GM12878 (cell line): ENCODE results near the gene HAUS7. TPM values are rescaled to one million over a fixed set of nuclear protein-coding genes. Genes with fewer than 3 reads are reported as not detected.

Experiments
- ATAC-seq: fragments of 200-7000 bp; cut with Tn5 transposase; 3 replicates; pipeline ENCODE4 v1.9.1; 2020; ENCODE audit warnings: mild to moderate bottlenecking, moderate library complexity
- BruUV-seq: library from RNA; stranded (reverse); fragments of 400-500 nt; replicated peaks from 2 replicates; lab custom pipeline; 2021; lab: Mats Ljungman, UMichigan
- CTCF ChIA-PET: fragments of 300-600 bp; sonication (Branson Sonifier 250); formaldehyde crosslinking; extraction: SDS; loops from one replicate; lab custom pipeline; 2021; ENCODE audit warnings: inconsistent platforms; lab: Yijun Ruan, JAX
- POLR2A ChIA-PET: fragments of 350-600 bp; formaldehyde crosslinking; extraction: SDS; loops from one replicate; lab custom pipeline; 2021; ENCODE audit warnings: inconsistent platforms; lab: Charles Lee
- RAD21 ChIA-PET: fragments of 300-600 bp; sonication (Branson Sonifier 250); formaldehyde crosslinking; loops from one replicate; lab custom pipeline; 2023; ENCODE audit warnings: antibody characterized with exemption; ENCODE audit not compliant: unreplicated experiment; lab: Charles Lee
- SMC1A ChIA-PET: fragments of 300-600 bp; sonication (Branson Sonifier 250); formaldehyde crosslinking; loops from one replicate; lab custom pipeline; 2023; ENCODE audit not compliant: unreplicated experiment, uncharacterized antibody; lab: Charles Lee
- DNase-seq: peaks from one replicate; pipeline ENCODE4 v3.0.0-alpha.2; 2011; ENCODE audit warnings: low read depth, low spot score
- FAIRE-seq: peaks from 3 replicates; lab custom pipeline; 2011; peaks lifted over from hg19 to GRCh38; lab: Jason Lieb, UNC
- H2AFZ ChIP-seq: 2 replicates; pipeline ENCODE4 v1.6.0; 2011; ENCODE audit warnings: low read depth, low read length, control low read depth; ENCODE audit not compliant: control insufficient read depth
- H3K27ac ChIP-seq: 2 replicates; pipeline ENCODE4 v1.5.1; 2011; ENCODE audit warnings: control low read depth; ENCODE audit not compliant: control insufficient read depth, insufficient read depth
- H3K27me3 ChIP-seq, 2 experiments: replicated peaks in 1 of 2; 2 replicates each; pipeline versions ENCODE4 v1.6.0 to v1.6.1; 2011; ENCODE audit warnings: low read length in 1 of 2; ENCODE audit not compliant: control insufficient read depth in 2 of 2, insufficient read depth in 2 of 2
- H3K36me3 ChIP-seq, 2 experiments: 2 replicates each; pipeline ENCODE4 v1.5.1; 2011; ENCODE audit warnings: low read length in 1 of 2; ENCODE audit not compliant: control insufficient read depth in 2 of 2, insufficient read depth in 2 of 2
- H3K4me1 ChIP-seq: 2 replicates; pipeline ENCODE4 v1.6.1; 2011; ENCODE audit warnings: mild to moderate bottlenecking, low read length, moderate library complexity, mixed read lengths; ENCODE audit not compliant: control insufficient read depth, insufficient read depth
- H3K4me2 ChIP-seq: 2 replicates; pipeline ENCODE4 v1.6.0; 2011; ENCODE audit warnings: control low read depth; ENCODE audit not compliant: control insufficient read depth, insufficient read depth
- H3K4me3 ChIP-seq: fragments of 200-600 bp; sonication (generic); 2 replicates; pipeline ENCODE4 v1.5.1; 2016
- H3K79me2 ChIP-seq: 2 replicates; pipeline ENCODE4 v1.6.0; 2011; ENCODE audit warnings: low read length; ENCODE audit not compliant: control insufficient read depth, insufficient read depth
- H3K9ac ChIP-seq: 2 replicates; pipeline ENCODE4 v1.8.0; 2011; ENCODE audit warnings: low read length, control low read depth, mixed read lengths; ENCODE audit not compliant: control insufficient read depth, insufficient read depth
- H3K9me3 ChIP-seq: replicated peaks from 3 replicates; pipeline ENCODE4 v1.5.1; 2011; ENCODE audit warnings: mild to moderate bottlenecking, low read length; ENCODE audit not compliant: control insufficient read depth, insufficient read depth
- H4K20me1 ChIP-seq: 2 replicates; pipeline ENCODE4 v1.6.0; 2011; ENCODE audit not compliant: control insufficient read depth, insufficient read depth
- BCLAF1 ChIP-seq: fragments of 450-650 bp; IDR thresholded peaks from 2 replicates; pipeline ENCODE4 v1.6.1; 2017; ENCODE audit warnings: antibody characterized with exemption, mild to moderate bottlenecking, moderate library complexity
- CHD1 ChIP-seq: IDR thresholded peaks from 2 replicates; pipeline ENCODE4 v1.6.1; 2012; ENCODE audit warnings: low read depth, low read length, improper control_type of control experiment
- DPF2 ChIP-seq: fragments of 450-650 bp; IDR thresholded peaks from 2 replicates; pipeline ENCODE4 v1.6.1; 2017; ENCODE audit warnings: mild to moderate bottlenecking
- ELK1 ChIP-seq: IDR thresholded peaks from 2 replicates; pipeline ENCODE4 v1.6.1; 2012; ENCODE audit warnings: low read depth, low read length, improper control_type of control experiment
- JUND ChIP-seq: IDR thresholded peaks from 2 replicates; pipeline ENCODE4 v1.6.1; 2012; ENCODE audit warnings: low read depth, mild to moderate bottlenecking, low read length, improper control_type of control experiment, moderate library complexity
- MEF2B ChIP-seq: fragments of 450-650 bp; IDR thresholded peaks from 2 replicates; pipeline ENCODE4 v1.6.1; 2018; ENCODE audit warnings: mild to moderate bottlenecking, moderate library complexity; ENCODE audit not compliant: partially characterized antibody, poor library complexity, severe bottlenecking
- NFXL1 ChIP-seq: fragments of 450-650 bp; IDR thresholded peaks from 2 replicates; pipeline ENCODE4 v1.6.1; 2017; ENCODE audit warnings: antibody characterized with exemption, mild to moderate bottlenecking, borderline replicate concordance
- RAD51 ChIP-seq: fragments of 450-650 bp; IDR thresholded peaks from 2 replicates; pipeline ENCODE4 v1.6.1; 2016; ENCODE audit warnings: moderate library complexity, mild to moderate bottlenecking, inconsistent platforms
- SMAD1 ChIP-seq: fragments of 450-650 bp; IDR thresholded peaks from 2 replicates; pipeline ENCODE4 v1.6.1; 2018; ENCODE audit warnings: mild to moderate bottlenecking, low read depth; ENCODE audit not compliant: partially characterized antibody
- SP1 ChIP-seq: IDR thresholded peaks from one replicate; pipeline ENCODE4 v1.6.1; 2011; ENCODE audit warnings: low read depth, low read length
- TBL1XR1 ChIP-seq: IDR thresholded peaks from 2 replicates; pipeline ENCODE4 v1.6.1; 2012; ENCODE audit warnings: low read depth, low read length, improper control_type of control experiment
- ZBTB4 ChIP-seq: fragments of 450-650 bp; formaldehyde crosslinking; IDR thresholded peaks from 2 replicates; pipeline ENCODE4 v1.4.0; 2022; ENCODE audit warnings: mild to moderate bottlenecking, moderate library complexity
- WGBS: methylation state at CpG from one replicate; pipeline ENCODE4 v1.1.6; 2016; ENCODE audit warnings: low lambda C conversion rate; ENCODE audit not compliant: insufficient replicate concordance, insufficient coverage; ENCODE audit errors: missing lambda C conversion rate; 5-methylcytosine and 5-hydroxymethylcytosine counted together
- in situ Hi-C: fragments of 300-500 bp; cut with MboI; formaldehyde crosslinking; loops from 9 replicates; pipeline ENCODE4 v1.14.3; 2018; ENCODE audit warnings: mixed read lengths
- intact Hi-C: fragments of 100-400 bp; cut with micrococcal nuclease; formaldehyde crosslinking; loops from one replicate; pipeline ENCODE4 v1.14.2; 2022; ENCODE audit not compliant: unreplicated experiment
- polyA plus RNA-seq, 11 experiments: library from polyadenylated mRNA; depleted of rRNA in 4 of 11; unstranded in 6 of 11; stranded (reverse) in 5 of 11; fragments of >200 nt; fragmentation: Nextera tagmentation in 4 of 11; fragmentation: Illumina TruSeq in 1 of 11; extraction: Ambion mirVana in 4 of 11; extraction: Trizol in 1 of 11; gene quantifications; 1 replicate in 1 of 11; 2 replicates in 10 of 11; pipeline versions ENCODE4 v1.2.1 to v1.2.3, GENCODE V29; 2011 to 2016; ENCODE audit warnings: inconsistent platforms in 2 of 11, missing spikeins in 2 of 11, low read depth in 1 of 11
- total RNA-seq, 4 experiments: library from RNA; depleted of rRNA in 3 of 4; stranded (reverse); fragments of >200 nt in 3 of 4; fragmentation: Illumina TruSeq in 1 of 4; extraction: Trizol in 1 of 4; gene quantifications; 2 replicates each; pipeline versions ENCODE4 v1.2.1 to v1.2.3, GENCODE V29; 2013 to 2021

The HAUS7 gene
- total and polyA plus RNA-seq, 10 of the 15 experiments (the other 5 are each of a cell fraction or from before 2014, with no cell fraction given), result 6.7 to 63.3 (median 24.1) TPM

GRCh38 chrX:153450949-153451277, 19.5 kb downstream of the HAUS7 start:
- CTCF ChIA-PET, result interaction anchor here (2.0 kb wide), 1 partner anchor 10 kb away, joined by 7 read pairs; no protein-coding TSS in a partner anchor
- BruUV-seq, result no TSS peak

More at GRCh38 chrX:153450949-153451277, 19.5 kb downstream of the HAUS7 start:
- Histone ChIP-seq H3K4me2 (no peak overlapping the region), H3K4me1 (no peaks in the 10 kb centered on the region), H3K27me3 (no peaks in the 10 kb centered on the region), H3K79me2 (no peaks in the 10 kb centered on the region), H3K9ac (no peak overlapping the region), H3K9me3 (no peaks in the 10 kb centered on the region), H4K20me1 (no peaks in the 10 kb centered on the region), H3K4me3 (no peak overlapping the region), H3K27ac (no peak overlapping the region)
- FAIRE-seq (no peak), ATAC-seq (no peak)
- no peak for TF ChIP-seq NFXL1
- no peak for TF ChIP-seq JUND
- no peak for TF ChIP-seq SP1
- TF ChIP-seq BCLAF1, result no peak
- TF ChIP-seq RAD51, result no peak
- no peak for TF ChIP-seq CHD1
- TF ChIP-seq MEF2B, result no peak
- no peak for TF ChIP-seq SMAD1
- no peak for TF ChIP-seq TBL1XR1
- TF ChIP-seq ZBTB4 (CRISPR knock-in tag), result no peak
- TF ChIP-seq DPF2, result no peak
- TF ChIP-seq ELK1, result no peak
- TF ChIP-seq, all 136 proteins: peak for 0
- intact Hi-C loops (no loop called here), in situ Hi-C loops (no loop called here)
- DNase-seq, result no peak
- 70% methylated on average over 8 of the region's 8 CpGs for WGBS
- RAD21 ChIA-PET, result no interaction called here
- Histone ChIP-seq H3K36me3 (peaks cover 0 to 2% of the 10 kb centered on the region in 2 experiments; a peak in 1 of 4 replicates), H2AFZ (no peak overlapping the region)
- POLR2A ChIA-PET, result no interaction called here
- SMC1A ChIA-PET, result no interaction called here
